A549 treated with ZK216348 at 1 μM for 4 hours (cell line): Measurements from ENCODE around the gene OBP2B. TPM values are rescaled to one million over a fixed set of nuclear protein-coding genes. Genes with fewer than 3 reads are reported as not detected.

ENCODE experiments used
- total RNA-seq: library from RNA; stranded (reverse); fragments of 200-300 nt; extraction: Qiagen RNA extraction; gene quantifications from 5 replicates; pipeline ENCODE4 v1.2.3, GENCODE V29; 2022; ENCODE audit warnings: low read depth

Gene OBP2B
- not detected in 5 replicates for total RNA-seq

GRCh38 chr9:133208880-133209300, at the start of gene OBP2B:
Gene OBP2B, minus strand, starts transcription at chr9:133209250. Its CDS starts 51 bp downstream, at chr9:133209199.

GRCh38 chr9:133163504-133164172, 45.4 kb downstream of the OBP2B start, which contains the start of gene GBGT1:
Gene GBGT1, minus strand, starts transcription at chr9:133163914. Its CDS starts 1,502 bp downstream, at chr9:133162412.

Other genes starting within 250 kb of the OBP2B start
- gene GFI1B, start 230.6 kb downstream of the OBP2B start, total RNA-seq = not detected in 5 replicates
- gene GTF3C5, start 178.3 kb downstream of the OBP2B start, total RNA-seq = 50.2 to 70.4 TPM (median 67.7 TPM) in 5 replicates
- gene CEL, start 147.3 kb downstream of the OBP2B start, total RNA-seq = 0.51 to 1.3 TPM (median 0.83 TPM) in 5 replicates
- 19.2 to 29.0 TPM (median 26.7 TPM) in 5 replicates for gene RALGDS, start 88.0 kb downstream of the OBP2B start, total RNA-seq
- 1.5 to 3.0 TPM (median 2.2 TPM) in 5 replicates for gene GBGT1, start 45.3 kb downstream of the OBP2B start, total RNA-seq
- gene ABO, start 66.0 kb upstream of the OBP2B start, total RNA-seq = 0.19 TPM in 1 of 5 replicates, not detected in the others
- gene SURF6, start 126.9 kb upstream of the OBP2B start, total RNA-seq = 17.7 to 30.3 TPM (median 28.5 TPM) in 5 replicates
- 18.1 to 36.9 TPM (median 31.2 TPM) in 5 replicates for gene MED22, start 138.9 kb upstream of the OBP2B start, total RNA-seq
- gene RPL7A, start 139.0 kb upstream of the OBP2B start, total RNA-seq = 3,235 to 3,749 TPM (median 3,386 TPM) in 5 replicates
- gene SURF1, start 147.2 kb upstream of the OBP2B start, total RNA-seq = 32.8 to 49.1 TPM (median 42.1 TPM) in 5 replicates
- 36.5 to 59.1 TPM (median 49.7 TPM) in 5 replicates for gene SURF2, start 147.3 kb upstream of the OBP2B start, total RNA-seq
- 155 to 210 TPM (median 205 TPM) in 5 replicates for gene SURF4, start 166.8 kb upstream of the OBP2B start, total RNA-seq
- 0.84 to 2.0 TPM (median 0.94 TPM) in 5 replicates for gene STKLD1, start 167.1 kb upstream of the OBP2B start, total RNA-seq
- gene REXO4, start 208.8 kb upstream of the OBP2B start, total RNA-seq = 28.2 to 40.7 TPM (median 36.1 TPM) in 5 replicates
- gene ADAMTS13, start 213.1 kb upstream of the OBP2B start, total RNA-seq = 0.17 to 0.69 TPM (median 0.51 TPM) in 5 replicates